Activated CD4-positive, alpha-beta T cell treated with anti-CD3 and anti-CD28 coated beads, Interleukin-2, amount 50 U/mL, for 48 hours (primary cell): ENCODE measurements around the gene KLF13.

Experiments used
- DNase-seq, 2 experiments: peaks; one replicate each; pipeline ENCODE4 v3.0.0-alpha.2; 2020

KLF13 gene

GRCh38 chr15:31300981-31301672, 25.5 kb upstream of the KLF13 start:
- DNase-seq, result no peak

- DNase-seq, result no peak
These were observed 25.0 kb upstream of the KLF13 start for GRCh38 chr15:31301673-31301990.

GRCh38 chr15:31302029-31302657, 24.5 kb upstream of the KLF13 start:
- no peak for DNase-seq

GRCh38 chr15:31302778-31303725, 23.6 kb upstream of the KLF13 start:
- DNase-seq, result peak; percentile 17 to 32

GRCh38 chr15:31303726-31304648, 22.6 kb upstream of the KLF13 start:
- DNase-seq, result no peak

GRCh38 chr15:31304751-31305365, 21.8 kb upstream of the KLF13 start:
- no peak for DNase-seq

- DNase-seq, result no peak
These were observed 21.3 kb upstream of the KLF13 start for GRCh38 chr15:31305375-31305774.

- no peak for DNase-seq
These were observed 20.7 kb upstream of the KLF13 start for GRCh38 chr15:31305796-31306425.

- DNase-seq, result no peak
These were observed 20.0 kb upstream of the KLF13 start for GRCh38 chr15:31306426-31307269.

GRCh38 chr15:31307270-31308184, 19.1 kb upstream of the KLF13 start:
- DNase-seq, result no peak

GRCh38 chr15:31308185-31308639, 18.4 kb upstream of the KLF13 start:
- no peak for DNase-seq

- DNase-seq, result no peak
These were observed 16.6 kb upstream of the KLF13 start for GRCh38 chr15:31309893-31310606.

- no peak for DNase-seq
These were observed 14.7 kb upstream of the KLF13 start for GRCh38 chr15:31311735-31312619.

GRCh38 chr15:31313223-31313622, 13.4 kb upstream of the KLF13 start:
- no peak for DNase-seq

GRCh38 chr15:31314380-31314779, 12.3 kb upstream of the KLF13 start:
- DNase-seq, result no peak

- no peak for DNase-seq
These were observed 10.4 kb upstream of the KLF13 start for GRCh38 chr15:31316135-31316795.

- DNase-seq, result no peak
These were observed 9.6 kb upstream of the KLF13 start for GRCh38 chr15:31317017-31317416.
